Endothelial cell of umbilical vein (primary cell): ENCODE results near the gene POU6F2.

Source experiments
- CTCF ChIP-seq, 2 donors: IDR thresholded peaks; 1 replicate in 1 of 2; 2 replicates in 1 of 2; pipeline ENCODE4 v1.5.1; 2011; ENCODE audit warnings: low read length in 2 of 2, mild to moderate bottlenecking in 2 of 2, moderate library complexity in 2 of 2, control low read depth in 1 of 2, inconsistent platforms in 1 of 2, low read depth in 1 of 2; ENCODE audit not compliant: insufficient read depth in 1 of 2; ENCODE audit errors: extremely low read depth in 1 of 2
- JUN ChIP-seq: IDR thresholded peaks from 2 replicates; pipeline ENCODE4 v1.6.1; 2011; ENCODE audit warnings: borderline replicate concordance, low read depth; ENCODE audit not compliant: insufficient read length, insufficient read depth
- MAX ChIP-seq: IDR thresholded peaks from 2 replicates; pipeline ENCODE4 v1.6.1; 2011; ENCODE audit not compliant: insufficient read depth, insufficient read length
- POLR2A ChIP-seq: IDR thresholded peaks from 2 replicates; pipeline ENCODE4 v1.6.1; 2012; ENCODE audit warnings: low read depth, mild to moderate bottlenecking, control low read depth, low read length
- POLR2AphosphoS5 ChIP-seq: IDR thresholded peaks from 2 replicates; pipeline ENCODE4 v1.6.1; 2012; ENCODE audit warnings: low read depth, mild to moderate bottlenecking, control low read depth, low read length, moderate library complexity; ENCODE audit not compliant: insufficient read depth

DNA sequence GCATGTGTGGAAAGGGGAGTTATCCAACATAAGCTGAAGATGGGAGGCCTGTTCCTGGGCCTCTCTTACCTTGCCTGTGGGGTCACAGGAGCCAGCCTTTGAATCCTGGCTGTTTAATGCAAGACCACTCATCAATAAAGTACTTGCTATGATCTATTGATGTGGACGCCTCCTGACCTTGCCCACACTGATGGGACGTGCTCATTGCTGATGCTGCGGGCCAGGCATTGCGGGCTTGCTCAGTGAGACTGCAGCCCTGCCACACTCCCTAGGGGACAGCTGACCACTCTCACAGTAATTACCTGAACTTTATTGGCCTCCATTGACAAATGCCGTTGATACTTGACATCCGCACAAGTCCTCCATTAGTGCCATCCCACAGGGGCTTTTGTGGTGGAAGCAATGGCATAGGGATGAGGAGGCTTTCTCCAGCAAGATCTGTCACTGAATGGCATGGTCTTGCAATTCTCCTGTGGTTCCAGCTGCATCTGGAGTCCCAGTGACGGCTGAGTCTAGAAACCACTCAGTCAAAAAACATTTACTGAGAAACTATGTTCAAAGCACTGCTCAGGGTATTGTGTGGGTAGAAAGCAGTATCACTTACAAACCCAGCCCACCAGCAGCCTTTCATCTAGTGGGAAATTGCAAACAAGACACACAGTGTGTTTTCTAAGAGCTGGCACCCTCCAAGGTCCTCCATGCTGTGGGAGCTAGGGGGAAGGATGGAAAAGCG, 453.4 kb downstream of the POU6F2 start:
- no peak for TF ChIP-seq POLR2AphosphoS5
- no peak for TF ChIP-seq POLR2A
- no peak for TF ChIP-seq CTCF (IDR thresholded peaks at IDR 0.05; ENCODE audit: extremely low read depth in 1 of 2, insufficient read depth in 1 of 2, low read depth in 1 of 2, low read length in 2 of 2)
- no peak for TF ChIP-seq MAX
- no peak for TF ChIP-seq JUN
